KMS-11 (cell line): ENCODE measurements around the gene MAP3K8.

ENCODE experiments used
- H2AFZ ChIP-seq: fragments of 200-600 bp; sonication (generic); 2 replicates; pipeline ENCODE4 v1.6.1; 2016; ENCODE audit warnings: antibody characterized with exemption, mixed run types, low read depth
- H3K27ac ChIP-seq: fragments of 200-600 bp; sonication (generic); 2 replicates; pipeline ENCODE4 v1.6.1; 2016; ENCODE audit warnings: mild to moderate bottlenecking, mixed run types
- H3K27me3 ChIP-seq: fragments of 200-600 bp; sonication (generic); 2 replicates; pipeline ENCODE4 v1.6.1; 2017; ENCODE audit warnings: mild to moderate bottlenecking, low read depth, mixed run types, moderate library complexity; ENCODE audit not compliant: insufficient read depth
- H3K36me3 ChIP-seq: fragments of 200-600 bp; sonication (generic); 2 replicates; pipeline ENCODE4 v1.6.1; 2017; ENCODE audit warnings: mild to moderate bottlenecking, mixed run types; ENCODE audit not compliant: insufficient read depth
- H3K4me1 ChIP-seq: fragments of 200-600 bp; sonication (generic); 2 replicates; pipeline ENCODE4 v1.6.1; 2016; ENCODE audit warnings: mild to moderate bottlenecking, low read depth, mixed run types; ENCODE audit not compliant: poor library complexity, severe bottlenecking
- H3K4me2 ChIP-seq: fragments of 200-600 bp; sonication (generic); 2 replicates; pipeline ENCODE4 v1.7.0; 2016; ENCODE audit warnings: mild to moderate bottlenecking, mixed run types
- H3K4me3 ChIP-seq: fragments of 200-600 bp; sonication (generic); IDR thresholded peaks from 2 replicates; pipeline ENCODE4 v1.6.1; 2017; ENCODE audit warnings: low read depth, low read length, mixed read lengths; ENCODE audit not compliant: insufficient read depth
- H3K79me2 ChIP-seq: fragments of 200-600 bp; sonication (generic); 2 replicates; pipeline ENCODE4 v1.6.1; 2016; ENCODE audit warnings: low read depth, mixed run types; ENCODE audit not compliant: insufficient read depth
- H3K9ac ChIP-seq: fragments of 200-600 bp; sonication (generic); 2 replicates; pipeline ENCODE4 v1.6.1; 2016; ENCODE audit warnings: mild to moderate bottlenecking, mixed run types
- H4K20me1 ChIP-seq: fragments of 200-600 bp; sonication (generic); 2 replicates; pipeline ENCODE4 v1.6.1; 2016; ENCODE audit warnings: mild to moderate bottlenecking, mixed run types; ENCODE audit not compliant: insufficient read depth
- CTCF ChIP-seq: fragments of 200-600 bp; sonication (generic); conservative IDR thresholded peaks from 2 replicates; pipeline ENCODE4 v1.6.1; 2017; ENCODE audit warnings: low read depth, mild to moderate bottlenecking, antibody characterized with exemption, low read length, moderate library complexity, mixed read lengths

MAP3K8 gene

GRCh38 chr10:30463944-30464451, 30.0 kb downstream of the MAP3K8 start:
- no peaks in the 10 kb centered on the region for H4K20me1 ChIP-seq
- H3K9ac ChIP-seq = no peak overlapping the region
- no peaks in the 10 kb centered on the region for H3K79me2 ChIP-seq
- H3K27ac ChIP-seq = no peak overlapping the region
- peaks cover 12% of the 10 kb centered on the region for H3K4me1 ChIP-seq
- no peak for TF ChIP-seq CTCF
- H3K36me3 ChIP-seq = no peaks in the 10 kb centered on the region
- no peak overlapping the region for H3K4me3 ChIP-seq
- no peak overlapping the region for H3K4me2 ChIP-seq
- H2AFZ ChIP-seq = no peak overlapping the region
- H3K27me3 ChIP-seq = no peaks in the 10 kb centered on the region

GRCh38 chr10:30464675-30465074, 30.7 kb downstream of the MAP3K8 start:
- no peaks in the 10 kb centered on the region for H3K79me2 ChIP-seq
- H3K27me3 ChIP-seq = no peaks in the 10 kb centered on the region
- no peak overlapping the region for H3K27ac ChIP-seq
- H4K20me1 ChIP-seq = no peaks in the 10 kb centered on the region
- H3K4me1 ChIP-seq = peaks cover 12% of the 10 kb centered on the region
- TF ChIP-seq CTCF = no peak
- H3K36me3 ChIP-seq = no peaks in the 10 kb centered on the region
- no peak overlapping the region for H2AFZ ChIP-seq
- no peak overlapping the region for H3K4me2 ChIP-seq
- no peak overlapping the region for H3K9ac ChIP-seq
- no peak overlapping the region for H3K4me3 ChIP-seq

GRCh38 chr10:30466445-30466844, 32.5 kb downstream of the MAP3K8 start:
- Histone ChIP-seq H3K4me2 (no peak overlapping the region), H4K20me1 (no peaks in the 10 kb centered on the region), H3K36me3 (no peaks in the 10 kb centered on the region), H3K79me2 (no peaks in the 10 kb centered on the region), H3K27ac (no peak overlapping the region), H2AFZ (no peak overlapping the region), H3K4me3 (no peak overlapping the region), H3K27me3 (no peaks in the 10 kb centered on the region), H3K9ac (no peak overlapping the region), H3K4me1 (peaks cover 12% of the 10 kb centered on the region)
- TF ChIP-seq CTCF = no peak

- Histone ChIP-seq H3K9ac (no peak overlapping the region), H3K27me3 (no peaks in the 10 kb centered on the region), H3K4me3 (no peak overlapping the region), H3K4me2 (peak overlapping the region; percentile 3; the same call in 1 of the 2 replicates), H3K79me2 (no peaks in the 10 kb centered on the region), H3K4me1 (peaks cover 12% of the 10 kb centered on the region), H3K27ac (no peak overlapping the region), H4K20me1 (no peaks in the 10 kb centered on the region), H2AFZ (no peak overlapping the region), H3K36me3 (no peaks in the 10 kb centered on the region)
- TF ChIP-seq CTCF = no peak
Measured at GRCh38 chr10:30467651-30468338, 33.8 kb downstream of the MAP3K8 start.
